Liver (tissue), 9 donors: Measurements from ENCODE around the gene CLIP2. TPM values are rescaled to one million over a fixed set of nuclear protein-coding genes. Genes with fewer than 3 reads are reported as not detected.

Source experiments
- DNase-seq: peaks from one replicate; pipeline ENCODE4 v3.0.0-alpha.2; 2017; ENCODE audit warnings: low spot score
- H3K27ac ChIP-seq, 2 donors: one replicate each; pipeline ENCODE4 v1.7.0; 2013; ENCODE audit warnings: inconsistent platforms in 2 of 2, low read length in 2 of 2, control low read depth in 1 of 2, low read depth in 1 of 2, mild to moderate bottlenecking in 1 of 2
- H3K27me3 ChIP-seq, 4 donors: one replicate each; pipeline versions ENCODE4 v1.6.1 to v1.7.0; 2013; ENCODE audit warnings: low read length in 3 of 4, inconsistent platforms in 1 of 4, mild to moderate bottlenecking in 1 of 4, moderate library complexity in 1 of 4; ENCODE audit not compliant: control insufficient read depth in 4 of 4, insufficient read depth in 4 of 4
- H3K36me3 ChIP-seq, 4 donors: one replicate each; pipeline versions ENCODE4 v1.6.1 to v1.7.0; 2013; ENCODE audit warnings: low read length in 3 of 4, mild to moderate bottlenecking in 3 of 4, low read depth in 1 of 4, moderate library complexity in 1 of 4; ENCODE audit not compliant: control insufficient read depth in 4 of 4, insufficient read depth in 3 of 4
- H3K4me1 ChIP-seq, 4 donors: one replicate each; pipeline versions ENCODE4 v1.6.1 to v1.7.0; 2013; ENCODE audit warnings: low read length in 3 of 4, mild to moderate bottlenecking in 3 of 4, moderate library complexity in 1 of 4; ENCODE audit not compliant: control insufficient read depth in 4 of 4, insufficient read depth in 4 of 4
- H3K4me3 ChIP-seq, 3 donors: one replicate each; pipeline versions ENCODE4 v1.6.1 to v1.7.0; 2013; ENCODE audit warnings: low read length in 3 of 3, control low read depth in 1 of 3, low read depth in 1 of 3, mild to moderate bottlenecking in 1 of 3
- H3K9ac ChIP-seq, 2 donors: one replicate each; pipeline ENCODE4 v1.7.0; 2013; ENCODE audit warnings: low read length in 2 of 2, mild to moderate bottlenecking in 2 of 2, moderate library complexity in 2 of 2, control low read depth in 1 of 2, low read depth in 1 of 2
- H3K9me3 ChIP-seq, 4 donors: one replicate each; pipeline versions ENCODE4 v1.6.1 to v1.7.0; 2013; ENCODE audit warnings: low read length in 3 of 4; ENCODE audit not compliant: control insufficient read depth in 4 of 4
- EGR1 ChIP-seq, 2 donors: IDR thresholded peaks; 2 replicates each; pipeline ENCODE4 v1.6.1; 2016 to 2018; ENCODE audit warnings: antibody characterized with exemption in 2 of 2, low read depth in 2 of 2
- FOXA1 ChIP-seq: IDR thresholded peaks from 2 replicates; pipeline ENCODE4 v1.6.1; 2016; ENCODE audit warnings: antibody characterized with exemption
- FOXA2 ChIP-seq: IDR thresholded peaks from 2 replicates; pipeline ENCODE4 v1.6.1; 2016; ENCODE audit warnings: antibody characterized with exemption
- GABPA ChIP-seq, 2 donors: IDR thresholded peaks in 1 of 2; conservative IDR thresholded peaks in 1 of 2; 2 replicates each; pipeline ENCODE4 v1.6.1; 2016; ENCODE audit warnings: antibody characterized with exemption in 2 of 2, mild to moderate bottlenecking in 1 of 2, moderate library complexity in 1 of 2
- HNF4A ChIP-seq, 2 donors: conservative IDR thresholded peaks; 2 replicates each; pipeline ENCODE4 v1.6.1; 2016; ENCODE audit warnings: antibody characterized with exemption in 2 of 2, mild to moderate bottlenecking in 2 of 2
- HNF4G ChIP-seq: IDR thresholded peaks from 2 replicates; pipeline ENCODE4 v1.6.1; 2016; ENCODE audit warnings: antibody characterized with exemption
- NR2F2 ChIP-seq: IDR thresholded peaks from 2 replicates; pipeline ENCODE4 v1.6.1; 2016; ENCODE audit warnings: antibody characterized with exemption
- RAD21 ChIP-seq, 2 donors: IDR thresholded peaks; 2 replicates each; pipeline ENCODE4 v1.6.1; 2016; ENCODE audit warnings: antibody characterized with exemption in 2 of 2, mild to moderate bottlenecking in 2 of 2
- RXRA ChIP-seq, 2 donors: IDR thresholded peaks; 2 replicates each; pipeline ENCODE4 v1.6.1; 2017 to 2018; ENCODE audit warnings: antibody characterized with exemption in 2 of 2, mild to moderate bottlenecking in 1 of 2
- SP1 ChIP-seq: IDR thresholded peaks from 2 replicates; pipeline ENCODE4 v1.6.1; 2018; ENCODE audit warnings: antibody characterized with exemption, mild to moderate bottlenecking
- TAF1 ChIP-seq: conservative IDR thresholded peaks from 2 replicates; pipeline ENCODE4 v1.6.1; 2016; ENCODE audit warnings: antibody characterized with exemption, mild to moderate bottlenecking
- YY1 ChIP-seq: IDR thresholded peaks from 2 replicates; pipeline ENCODE4 v1.6.1; 2016; ENCODE audit warnings: antibody characterized with exemption, mild to moderate bottlenecking
- WGBS: extraction: QIAGEN DNeasy Blood & Tissue Kit; methylation state at CpG from one replicate; pipeline ENCODE4 v1.1.7; 2013; 5-methylcytosine and 5-hydroxymethylcytosine counted together
- polyA plus RNA-seq, 2 donors: library from polyadenylated mRNA; stranded (reverse) in 1 of 2; unstranded in 1 of 2; fragments of 200-250 nt in 1 of 2; fragments of >200 nt in 1 of 2; fragmentation: Nextera tagmentation in 1 of 2; extraction: Ambion mirVana in 1 of 2; gene quantifications; one replicate each; pipeline versions ENCODE4 v1.2.1 to v1.2.3, GENCODE V29; 2013 to 2015
- total RNA-seq, 2 donors: library from RNA; depleted of rRNA; stranded (reverse); fragments of >200 nt; gene quantifications; one replicate each; pipeline ENCODE4 v1.2.3, GENCODE V29; 2014
- TF ChIP-seq, protein P1 (sequence below): fragments of 150-350 bp; IDR thresholded peaks from 2 replicates; pipeline ENCODE4 v1.5.1; 2017; ENCODE audit warnings: improper control_type of control experiment, low read depth, low read length; ENCODE audit not compliant: missing input control
- TF ChIP-seq, protein P2 (sequence below): IDR thresholded peaks from 2 replicates; pipeline ENCODE4 v1.6.1; 2016; ENCODE audit warnings: antibody characterized with exemption, mild to moderate bottlenecking
- TF ChIP-seq, protein P3 (sequence below): IDR thresholded peaks from 2 replicates; pipeline ENCODE4 v1.6.1; 2016; ENCODE audit warnings: antibody characterized with exemption
- TF ChIP-seq, protein P4 (sequence below): IDR thresholded peaks from 2 replicates; pipeline ENCODE4 v1.6.1; 2016; ENCODE audit warnings: antibody characterized with exemption
- donor health status: healthy.
- donor health status: healthy.
- donor health status: healthy.
- donor health status: healthy.
- donor health status: healthy.

The CLIP2 gene
- total and polyA plus RNA-seq, 4 donors, result 1.4 to 6.3 (median 2.5) TPM

DNA sequence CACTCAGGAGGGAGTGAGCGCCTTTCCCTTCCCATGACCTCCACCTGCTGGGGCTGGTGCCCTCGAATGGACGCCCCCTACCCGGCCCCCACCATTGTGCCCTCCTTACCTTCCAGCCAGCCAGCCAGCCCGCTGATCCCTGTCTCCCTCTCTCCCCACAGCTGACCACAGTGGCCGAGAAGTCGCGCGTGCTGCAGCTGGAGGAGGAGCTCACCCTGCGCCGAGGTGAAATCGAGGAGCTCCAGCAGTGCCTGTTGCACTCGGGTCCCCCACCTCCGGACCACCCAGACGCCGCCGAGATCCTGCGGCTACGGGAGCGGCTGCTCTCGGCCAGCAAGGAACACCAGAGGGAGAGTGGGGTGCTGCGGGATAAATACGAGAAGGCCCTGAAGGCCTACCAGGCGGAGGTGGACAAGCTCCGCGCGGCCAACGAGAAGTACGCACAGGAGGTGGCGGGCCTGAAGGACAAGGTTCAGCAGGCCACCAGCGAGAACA lies 86.6 kb downstream of the CLIP2 start:
- WGBS, result 96% methylated on average over 31 of the region's 31 CpGs
- Histone ChIP-seq H3K4me1 (peaks cover 5 to 12% (median 7%) of the 10 kb centered on the region in 4 donors), H3K9ac (no peak overlapping the region), H3K27ac (no peak overlapping the region), H3K27me3 (no peaks in the 10 kb centered on the region), H3K36me3 (no peaks in the 10 kb centered on the region), H3K9me3 (no peaks in the 10 kb centered on the region), H3K4me3 (no peak overlapping the region)
- TF ChIP-seq, protein P1, sequence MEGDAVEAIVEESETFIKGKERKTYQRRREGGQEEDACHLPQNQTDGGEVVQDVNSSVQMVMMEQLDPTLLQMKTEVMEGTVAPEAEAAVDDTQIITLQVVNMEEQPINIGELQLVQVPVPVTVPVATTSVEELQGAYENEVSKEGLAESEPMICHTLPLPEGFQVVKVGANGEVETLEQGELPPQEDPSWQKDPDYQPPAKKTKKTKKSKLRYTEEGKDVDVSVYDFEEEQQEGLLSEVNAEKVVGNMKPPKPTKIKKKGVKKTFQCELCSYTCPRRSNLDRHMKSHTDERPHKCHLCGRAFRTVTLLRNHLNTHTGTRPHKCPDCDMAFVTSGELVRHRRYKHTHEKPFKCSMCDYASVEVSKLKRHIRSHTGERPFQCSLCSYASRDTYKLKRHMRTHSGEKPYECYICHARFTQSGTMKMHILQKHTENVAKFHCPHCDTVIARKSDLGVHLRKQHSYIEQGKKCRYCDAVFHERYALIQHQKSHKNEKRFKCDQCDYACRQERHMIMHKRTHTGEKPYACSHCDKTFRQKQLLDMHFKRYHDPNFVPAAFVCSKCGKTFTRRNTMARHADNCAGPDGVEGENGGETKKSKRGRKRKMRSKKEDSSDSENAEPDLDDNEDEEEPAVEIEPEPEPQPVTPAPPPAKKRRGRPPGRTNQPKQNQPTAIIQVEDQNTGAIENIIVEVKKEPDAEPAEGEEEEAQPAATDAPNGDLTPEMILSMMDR, result no peak
- TF ChIP-seq SP1, result no peak
- no peak for DNase-seq

DNA sequence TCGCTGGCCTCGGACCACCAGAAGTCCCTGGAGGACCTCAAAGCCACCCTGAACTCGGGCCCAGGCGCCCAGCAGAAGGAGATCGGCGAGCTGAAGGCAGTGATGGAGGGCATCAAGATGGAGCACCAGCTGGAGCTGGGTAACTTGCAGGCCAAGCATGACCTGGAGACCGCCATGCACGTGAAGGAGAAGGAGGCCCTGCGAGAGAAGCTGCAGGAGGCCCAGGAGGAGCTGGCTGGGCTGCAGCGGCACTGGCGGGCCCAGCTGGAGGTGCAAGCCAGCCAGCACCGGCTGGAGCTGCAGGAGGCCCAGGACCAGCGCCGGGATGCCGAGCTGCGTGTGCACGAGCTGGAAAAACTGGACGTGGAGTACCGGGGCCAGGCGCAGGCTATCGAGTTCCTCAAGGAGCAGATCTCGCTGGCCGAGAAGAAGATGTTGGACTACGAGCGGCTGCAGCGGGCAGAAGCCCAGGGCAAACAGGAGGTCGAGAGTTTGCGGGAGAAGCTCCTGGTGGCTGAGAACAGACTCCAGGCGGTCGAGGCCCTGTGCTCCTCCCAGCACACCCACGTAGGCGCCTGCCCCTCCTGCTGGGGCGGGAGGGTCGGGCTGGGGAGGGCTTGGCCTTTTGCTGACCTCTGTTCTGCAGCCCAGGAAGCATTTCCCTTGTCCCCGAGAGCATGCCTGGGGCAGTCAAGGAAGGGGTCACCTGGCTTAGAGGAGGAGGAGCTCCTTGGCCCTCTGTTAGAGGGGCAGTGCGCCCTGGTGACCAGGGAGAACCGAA lies 87.2 kb downstream of the CLIP2 start:
- no peak for DNase-seq
- 91% methylated on average over 37 of the region's 37 CpGs for WGBS

DNA sequence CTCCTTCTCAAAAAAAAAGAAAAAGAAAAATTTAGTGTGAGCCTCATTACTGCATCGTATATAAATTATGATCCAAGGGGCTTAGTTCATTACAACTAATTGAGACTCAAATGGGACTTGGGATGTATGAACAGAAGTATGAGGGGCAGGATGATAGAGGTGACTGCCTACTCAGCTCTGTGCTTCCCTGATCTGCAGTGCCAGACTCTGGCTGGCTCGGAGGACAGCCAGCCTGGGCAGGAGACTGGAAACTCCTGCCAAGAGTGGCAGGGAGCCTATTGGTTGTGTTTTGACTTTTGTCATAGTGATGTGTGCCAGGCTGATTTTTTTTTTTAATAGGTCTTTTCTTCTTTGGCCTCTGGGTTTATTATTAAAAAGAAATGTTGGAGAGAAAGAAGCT lies 90.7 kb downstream of the CLIP2 start:
- no peaks in the 10 kb centered on the region for H3K36me3 ChIP-seq
- DNase-seq, result no peak
- WGBS, result 49% methylated on average over 2 of the region's 2 CpGs

More for the DNA sequence above, 87.2 kb downstream of the CLIP2 start:
- H3K27ac ChIP-seq, result no peak overlapping the region
- no peaks in the 10 kb centered on the region for H3K27me3 ChIP-seq
- H3K4me1 ChIP-seq, result peaks cover 5 to 16% (median 12%) of the 10 kb centered on the region in 4 donors
- no peak overlapping the region for H3K4me3 ChIP-seq
- no peaks in the 10 kb centered on the region for H3K9me3 ChIP-seq
- no peak for TF ChIP-seq TAF1
- TF ChIP-seq EGR1 (IDR thresholded peaks at IDR 0.05; ENCODE audit: low read depth in 2 of 2), result no peak
- TF ChIP-seq YY1, result no peak
- TF ChIP-seq FOXA1, result no peak
- TF ChIP-seq, protein P2, sequence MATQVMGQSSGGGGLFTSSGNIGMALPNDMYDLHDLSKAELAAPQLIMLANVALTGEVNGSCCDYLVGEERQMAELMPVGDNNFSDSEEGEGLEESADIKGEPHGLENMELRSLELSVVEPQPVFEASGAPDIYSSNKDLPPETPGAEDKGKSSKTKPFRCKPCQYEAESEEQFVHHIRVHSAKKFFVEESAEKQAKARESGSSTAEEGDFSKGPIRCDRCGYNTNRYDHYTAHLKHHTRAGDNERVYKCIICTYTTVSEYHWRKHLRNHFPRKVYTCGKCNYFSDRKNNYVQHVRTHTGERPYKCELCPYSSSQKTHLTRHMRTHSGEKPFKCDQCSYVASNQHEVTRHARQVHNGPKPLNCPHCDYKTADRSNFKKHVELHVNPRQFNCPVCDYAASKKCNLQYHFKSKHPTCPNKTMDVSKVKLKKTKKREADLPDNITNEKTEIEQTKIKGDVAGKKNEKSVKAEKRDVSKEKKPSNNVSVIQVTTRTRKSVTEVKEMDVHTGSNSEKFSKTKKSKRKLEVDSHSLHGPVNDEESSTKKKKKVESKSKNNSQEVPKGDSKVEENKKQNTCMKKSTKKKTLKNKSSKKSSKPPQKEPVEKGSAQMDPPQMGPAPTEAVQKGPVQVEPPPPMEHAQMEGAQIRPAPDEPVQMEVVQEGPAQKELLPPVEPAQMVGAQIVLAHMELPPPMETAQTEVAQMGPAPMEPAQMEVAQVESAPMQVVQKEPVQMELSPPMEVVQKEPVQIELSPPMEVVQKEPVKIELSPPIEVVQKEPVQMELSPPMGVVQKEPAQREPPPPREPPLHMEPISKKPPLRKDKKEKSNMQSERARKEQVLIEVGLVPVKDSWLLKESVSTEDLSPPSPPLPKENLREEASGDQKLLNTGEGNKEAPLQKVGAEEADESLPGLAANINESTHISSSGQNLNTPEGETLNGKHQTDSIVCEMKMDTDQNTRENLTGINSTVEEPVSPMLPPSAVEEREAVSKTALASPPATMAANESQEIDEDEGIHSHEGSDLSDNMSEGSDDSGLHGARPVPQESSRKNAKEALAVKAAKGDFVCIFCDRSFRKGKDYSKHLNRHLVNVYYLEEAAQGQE, result no peak
- no peak for TF ChIP-seq RAD21 (IDR thresholded peaks at IDR 0.05)
- no peak for TF ChIP-seq FOXA2
- TF ChIP-seq HNF4G, result no peak
- no peak for TF ChIP-seq SP1
- no peak for TF ChIP-seq GABPA (IDR thresholded peaks at IDR 0.05 in 1 of 2, conservative IDR thresholded peaks at IDR 0.05 in 1 of 2)
- no peak for TF ChIP-seq NR2F2
- TF ChIP-seq, protein P3, sequence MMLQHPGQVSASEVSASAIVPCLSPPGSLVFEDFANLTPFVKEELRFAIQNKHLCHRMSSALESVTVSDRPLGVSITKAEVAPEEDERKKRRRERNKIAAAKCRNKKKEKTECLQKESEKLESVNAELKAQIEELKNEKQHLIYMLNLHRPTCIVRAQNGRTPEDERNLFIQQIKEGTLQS, result no peak
- no peaks in the 10 kb centered on the region for H3K36me3 ChIP-seq
- H3K9ac ChIP-seq, result no peak overlapping the region

More for the DNA sequence above, 90.7 kb downstream of the CLIP2 start:
- H3K27me3 ChIP-seq, result no peaks in the 10 kb centered on the region
- peaks cover 5 to 21% (median 13%) of the 10 kb centered on the region in 4 donors for H3K4me1 ChIP-seq
- H3K4me3 ChIP-seq, result no peak overlapping the region
- TF ChIP-seq HNF4A (conservative IDR thresholded peaks at IDR 0.05), result peak; percentile 22 to 37
- no peak for TF ChIP-seq YY1
- TF ChIP-seq RAD21 (IDR thresholded peaks at IDR 0.05), result peak in 1 of 2 donors; percentile 44
- peak; percentile 53 for TF ChIP-seq SP1
- TF ChIP-seq, protein P3, result no peak
- TF ChIP-seq, protein P4, sequence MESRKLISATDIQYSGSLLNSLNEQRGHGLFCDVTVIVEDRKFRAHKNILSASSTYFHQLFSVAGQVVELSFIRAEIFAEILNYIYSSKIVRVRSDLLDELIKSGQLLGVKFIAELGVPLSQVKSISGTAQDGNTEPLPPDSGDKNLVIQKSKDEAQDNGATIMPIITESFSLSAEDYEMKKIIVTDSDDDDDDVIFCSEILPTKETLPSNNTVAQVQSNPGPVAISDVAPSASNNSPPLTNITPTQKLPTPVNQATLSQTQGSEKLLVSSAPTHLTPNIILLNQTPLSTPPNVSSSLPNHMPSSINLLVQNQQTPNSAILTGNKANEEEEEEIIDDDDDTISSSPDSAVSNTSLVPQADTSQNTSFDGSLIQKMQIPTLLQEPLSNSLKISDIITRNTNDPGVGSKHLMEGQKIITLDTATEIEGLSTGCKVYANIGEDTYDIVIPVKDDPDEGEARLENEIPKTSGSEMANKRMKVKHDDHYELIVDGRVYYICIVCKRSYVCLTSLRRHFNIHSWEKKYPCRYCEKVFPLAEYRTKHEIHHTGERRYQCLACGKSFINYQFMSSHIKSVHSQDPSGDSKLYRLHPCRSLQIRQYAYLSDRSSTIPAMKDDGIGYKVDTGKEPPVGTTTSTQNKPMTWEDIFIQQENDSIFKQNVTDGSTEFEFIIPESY, result no peak
- TF ChIP-seq RXRA (IDR thresholded peaks at IDR 0.05), result peak in 1 of 2 donors; percentile 24
- TF ChIP-seq HNF4G, result no peak
- TF ChIP-seq FOXA2, result no peak
- H3K27ac ChIP-seq, result peak overlapping the region; percentile 78 to 91
- H3K9ac ChIP-seq, result no peak overlapping the region
- H3K9me3 ChIP-seq, result no peaks in the 10 kb centered on the region
